K562 (cell line): ENCODE measurements around the gene HOXA1. TPM values are rescaled to one million over a fixed set of nuclear protein-coding genes. Genes with fewer than 3 reads are reported as not detected.

ENCODE experiments used
- ZNF407 ChIP-seq: fragments of 450-650 bp; IDR thresholded peaks from 2 replicates; pipeline ENCODE4 v1.6.1; 2016; ENCODE audit warnings: low read depth
- polyA plus RNA-seq, 8 experiments: library from polyadenylated mRNA; depleted of rRNA in 4 of 8; stranded (reverse) in 5 of 8; unstranded in 3 of 8; fragments of >200 nt; fragmentation: Nextera tagmentation in 2 of 8; fragmentation: Illumina TruSeq in 1 of 8; extraction: Ambion mirVana in 2 of 8; extraction: Trizol in 1 of 8; gene quantifications; 2 replicates each; pipeline versions ENCODE4 v1.2.1 to v1.2.3, GENCODE V29; 2011 to 2014; ENCODE audit warnings: inconsistent platforms in 1 of 8, missing spikeins in 1 of 8
- total RNA-seq, 7 experiments: library from RNA; depleted of rRNA in 6 of 7; stranded (reverse); fragments of >200 nt in 6 of 7; fragmentation: Illumina TruSeq in 2 of 7; extraction: Trizol in 2 of 7; gene quantifications; 2 replicates each; pipeline versions ENCODE4 v1.2.1 to v1.2.3, GENCODE V29; 2011 to 2021; ENCODE audit warnings: low replicate concordance in 1 of 7

Gene HOXA1
- total and polyA plus RNA-seq, 9 of the 15 experiments (the other 6 are each of a cell fraction or from before 2014, with no cell fraction given), result 0.03 to 0.63 (median 0.09) TPM; not detected in 4

- no peak for TF ChIP-seq ZNF407
These were observed 1.3 kb downstream of the HOXA1 start (continued) for GRCh38 chr7:27094304-27095049.
